HEK293 (cell line): Measurements from ENCODE around the gene CCDC28B.

ENCODE experiments used
- GLIS1 ChIP-seq: fragments of 450-650 bp; formaldehyde crosslinking; IDR thresholded peaks from 2 replicates; pipeline ENCODE4 v1.5.1; 2016; ENCODE audit warnings: missing biosample characterization, missing genetic modification characterization
- KLF16 ChIP-seq: fragments of 450-650 bp; formaldehyde crosslinking; IDR thresholded peaks from 2 replicates; pipeline ENCODE4 v1.5.1; 2017; ENCODE audit warnings: missing biosample characterization, missing genetic modification characterization
- MYNN ChIP-seq: fragments of 450-650 bp; formaldehyde crosslinking; IDR thresholded peaks from 2 replicates; pipeline ENCODE4 v1.5.1; 2016; ENCODE audit warnings: missing biosample characterization, missing genetic modification characterization, borderline replicate concordance
- REPIN1 ChIP-seq: fragments of 450-650 bp; formaldehyde crosslinking; IDR thresholded peaks from 2 replicates; pipeline ENCODE4 v1.5.1; 2017; ENCODE audit warnings: missing biosample characterization, missing genetic modification characterization, low read depth
- SALL2 ChIP-seq: fragments of 450-650 bp; formaldehyde crosslinking; IDR thresholded peaks from 2 replicates; pipeline ENCODE4 v1.5.0; 2017; ENCODE audit warnings: missing biosample characterization, mild to moderate bottlenecking, missing genetic modification characterization, borderline replicate concordance
- SP7 ChIP-seq: fragments of 450-650 bp; formaldehyde crosslinking; IDR thresholded peaks from 2 replicates; pipeline ENCODE4 v1.5.1; 2016; ENCODE audit warnings: missing biosample characterization, missing genetic modification characterization
- TRIM28 ChIP-seq: IDR thresholded peaks from 2 replicates; pipeline ENCODE4 v1.6.1; 2011; ENCODE audit warnings: low read length, control low read depth, borderline replicate concordance
- WT1 ChIP-seq: fragments of 450-650 bp; formaldehyde crosslinking; IDR thresholded peaks from 2 replicates; pipeline ENCODE4 v1.5.1; 2016; ENCODE audit warnings: missing biosample characterization, missing genetic modification characterization
- ZBTB48 ChIP-seq: fragments of 450-650 bp; formaldehyde crosslinking; IDR thresholded peaks from 2 replicates; pipeline ENCODE4 v1.5.1; 2016; ENCODE audit warnings: missing biosample characterization, missing genetic modification characterization
- ZFP69B ChIP-seq: fragments of 450-650 bp; formaldehyde crosslinking; IDR thresholded peaks from 2 replicates; pipeline ENCODE4 v1.5.1; 2016; ENCODE audit warnings: missing biosample characterization, missing genetic modification characterization
- ZIC2 ChIP-seq: fragments of 450-650 bp; formaldehyde crosslinking; IDR thresholded peaks from 2 replicates; pipeline ENCODE4 v1.5.1; 2016; ENCODE audit warnings: missing biosample characterization, missing genetic modification characterization
- ZNF112 ChIP-seq: fragments of 450-650 bp; formaldehyde crosslinking; IDR thresholded peaks from 2 replicates; pipeline ENCODE4 v1.5.0; 2017; ENCODE audit warnings: missing biosample characterization, missing genetic modification characterization
- ZNF140 ChIP-seq: fragments of 450-650 bp; formaldehyde crosslinking; IDR thresholded peaks from 2 replicates; pipeline ENCODE4 v1.5.1; 2016; ENCODE audit warnings: missing biosample characterization, missing genetic modification characterization
- ZNF174 ChIP-seq: fragments of 450-650 bp; formaldehyde crosslinking; IDR thresholded peaks from 2 replicates; pipeline ENCODE4 v1.5.0; 2017; ENCODE audit warnings: missing biosample characterization, mild to moderate bottlenecking, missing genetic modification characterization
- ZNF202 ChIP-seq: fragments of 450-650 bp; formaldehyde crosslinking; IDR thresholded peaks from 2 replicates; pipeline ENCODE4 v1.5.1; 2016; ENCODE audit warnings: missing biosample characterization, missing genetic modification characterization, borderline replicate concordance
- ZNF214 ChIP-seq: fragments of 450-650 bp; formaldehyde crosslinking; IDR thresholded peaks from 2 replicates; pipeline ENCODE4 v1.5.1; 2017; ENCODE audit warnings: missing biosample characterization, mild to moderate bottlenecking, missing genetic modification characterization, borderline replicate concordance
- ZNF239 ChIP-seq: fragments of 450-650 bp; formaldehyde crosslinking; IDR thresholded peaks from 2 replicates; pipeline ENCODE4 v1.5.1; 2016; ENCODE audit warnings: missing biosample characterization, missing genetic modification characterization
- ZNF266 ChIP-seq: fragments of 450-650 bp; formaldehyde crosslinking; IDR thresholded peaks from 2 replicates; pipeline ENCODE4 v1.5.1; 2016; ENCODE audit warnings: missing biosample characterization, missing genetic modification characterization, low read depth
- ZNF311 ChIP-seq: fragments of 450-650 bp; formaldehyde crosslinking; IDR thresholded peaks from 2 replicates; pipeline ENCODE4 v1.5.1; 2017; ENCODE audit warnings: missing biosample characterization, missing genetic modification characterization, borderline replicate concordance
- ZNF488 ChIP-seq: fragments of 450-650 bp; formaldehyde crosslinking; IDR thresholded peaks from 2 replicates; pipeline ENCODE4 v1.5.1; 2016; ENCODE audit warnings: missing biosample characterization, missing genetic modification characterization
- ZNF510 ChIP-seq: fragments of 450-650 bp; formaldehyde crosslinking; IDR thresholded peaks from 2 replicates; pipeline ENCODE4 v1.5.1; 2018; ENCODE audit warnings: mild to moderate bottlenecking, missing genetic modification characterization, missing biosample characterization; ENCODE audit not compliant: insufficient replicate concordance
- ZNF529 ChIP-seq: fragments of 450-650 bp; formaldehyde crosslinking; IDR thresholded peaks from 2 replicates; pipeline ENCODE4 v1.5.1; 2017; ENCODE audit warnings: missing genetic modification characterization, missing biosample characterization; ENCODE audit not compliant: insufficient replicate concordance
- ZNF624 ChIP-seq: fragments of 450-650 bp; formaldehyde crosslinking; IDR thresholded peaks from 2 replicates; pipeline ENCODE4 v1.5.1; 2017; ENCODE audit warnings: missing biosample characterization, missing genetic modification characterization
- ZNF776 ChIP-seq: fragments of 450-650 bp; formaldehyde crosslinking; IDR thresholded peaks from 2 replicates; pipeline ENCODE4 v1.5.0; 2017; ENCODE audit warnings: missing biosample characterization, missing genetic modification characterization, borderline replicate concordance
- ZNF785 ChIP-seq: fragments of 450-650 bp; formaldehyde crosslinking; IDR thresholded peaks from 2 replicates; pipeline ENCODE4 v1.5.1; 2016; ENCODE audit warnings: missing biosample characterization, missing genetic modification characterization
- ZNF792 ChIP-seq: fragments of 450-650 bp; formaldehyde crosslinking; IDR thresholded peaks from 2 replicates; pipeline ENCODE4 v1.5.1; 2016; ENCODE audit warnings: missing biosample characterization, missing genetic modification characterization
- ZSCAN30 ChIP-seq: fragments of 450-650 bp; IDR thresholded peaks from 2 replicates; pipeline ENCODE4 v1.5.1; 2018; ENCODE audit warnings: missing biosample characterization, mild to moderate bottlenecking, missing genetic modification characterization, moderate library complexity
- TF ChIP-seq, protein P1 (sequence below): fragments of 450-650 bp; formaldehyde crosslinking; IDR thresholded peaks from 2 replicates; pipeline ENCODE4 v1.5.1; 2016; ENCODE audit warnings: missing biosample characterization, missing genetic modification characterization
- TF ChIP-seq, protein P2 (sequence below): fragments of 450-650 bp; formaldehyde crosslinking; IDR thresholded peaks from 2 replicates; pipeline ENCODE4 v1.5.1; 2016; ENCODE audit warnings: missing biosample characterization, missing genetic modification characterization
- TF ChIP-seq, protein P3 (sequence below): fragments of 450-650 bp; formaldehyde crosslinking; IDR thresholded peaks from 2 replicates; pipeline ENCODE4 v1.5.1; 2016; ENCODE audit warnings: missing biosample characterization, missing genetic modification characterization

Gene CCDC28B

DNA sequence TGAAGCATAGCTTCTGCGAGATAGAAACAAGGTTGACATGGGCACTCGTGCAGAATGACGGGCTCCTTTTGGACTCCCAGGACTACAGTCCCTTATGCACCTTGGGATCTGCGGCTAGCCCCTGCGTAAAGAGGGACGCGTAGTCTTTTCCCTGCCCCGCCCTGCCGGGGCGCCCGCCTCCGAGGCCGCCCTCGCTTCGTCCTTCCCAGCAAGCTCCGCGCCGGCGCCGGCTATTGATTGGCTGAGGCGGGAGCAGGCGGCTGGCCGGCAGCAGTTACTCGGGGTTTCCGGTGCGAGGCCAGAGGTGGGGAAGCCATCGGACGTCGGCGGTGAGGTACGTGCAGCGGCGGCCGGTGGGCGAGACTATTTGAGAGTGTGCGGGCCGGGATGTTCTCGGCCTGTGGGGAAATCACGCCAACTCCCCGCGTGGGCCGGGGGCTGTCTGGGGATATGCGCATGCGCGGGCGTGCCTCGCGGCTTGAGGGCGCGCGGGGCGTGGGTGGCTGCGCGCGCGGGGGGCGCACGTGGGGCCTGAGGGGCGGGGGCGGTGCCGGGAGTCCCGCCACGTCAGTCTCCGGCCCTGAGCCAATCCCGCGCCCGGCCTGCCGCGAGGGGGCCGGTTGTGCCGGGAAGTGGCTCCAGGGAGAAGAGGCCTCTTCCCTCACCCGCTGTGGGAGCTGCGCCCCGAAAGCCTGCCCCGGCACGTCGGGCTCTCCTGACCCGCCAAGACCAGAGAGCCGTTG is 20.8 kb upstream of the CCDC28B start, which contains the start of gene TXLNA (continued):
- TF ChIP-seq ZSCAN30 (peak; percentile 59; the same call in 1 of the 2 replicates), ZNF202 (tag by site-specific recombination) (no peak), ZFP69B (tag by site-specific recombination) (no peak), ZBTB48 (tag by site-specific recombination) (peak; percentile 92), ZNF792 (tag by site-specific recombination) (no peak), REPIN1 (tag by site-specific recombination) (no peak), ZNF510 (tag by site-specific recombination) (no peak), ZNF785 (tag by site-specific recombination) (peak; percentile 99), ZIC2 (tag by site-specific recombination) (peak; percentile 23; the same call in 1 of the 2 replicates), TRIM28 (no peak), ZNF488 (tag by site-specific recombination) (no peak), WT1 (tag by site-specific recombination) (no peak), GLIS1 (tag by site-specific recombination) (peak; percentile 59), ZNF239 (no peak), ZNF214 (tag by site-specific recombination) (no peak), ZNF311 (tag by site-specific recombination) (no peak), ZNF776 (tag by site-specific recombination) (no peak), ZNF112 (tag by site-specific recombination) (no peak), ZNF529 (tag by site-specific recombination) (no peak), ZNF266 (tag by site-specific recombination) (no peak), ZNF140 (tag by site-specific recombination) (no peak), ZNF624 (tag by site-specific recombination) (no peak), KLF16 (tag by site-specific recombination) (peak; percentile 92), ZNF174 (tag by site-specific recombination) (no peak), SALL2 (no peak), SP7 (tag by site-specific recombination) (peak; percentile 63; the same call in 1 of the 2 replicates), MYNN (no peak)
- TF ChIP-seq, protein P1, sequence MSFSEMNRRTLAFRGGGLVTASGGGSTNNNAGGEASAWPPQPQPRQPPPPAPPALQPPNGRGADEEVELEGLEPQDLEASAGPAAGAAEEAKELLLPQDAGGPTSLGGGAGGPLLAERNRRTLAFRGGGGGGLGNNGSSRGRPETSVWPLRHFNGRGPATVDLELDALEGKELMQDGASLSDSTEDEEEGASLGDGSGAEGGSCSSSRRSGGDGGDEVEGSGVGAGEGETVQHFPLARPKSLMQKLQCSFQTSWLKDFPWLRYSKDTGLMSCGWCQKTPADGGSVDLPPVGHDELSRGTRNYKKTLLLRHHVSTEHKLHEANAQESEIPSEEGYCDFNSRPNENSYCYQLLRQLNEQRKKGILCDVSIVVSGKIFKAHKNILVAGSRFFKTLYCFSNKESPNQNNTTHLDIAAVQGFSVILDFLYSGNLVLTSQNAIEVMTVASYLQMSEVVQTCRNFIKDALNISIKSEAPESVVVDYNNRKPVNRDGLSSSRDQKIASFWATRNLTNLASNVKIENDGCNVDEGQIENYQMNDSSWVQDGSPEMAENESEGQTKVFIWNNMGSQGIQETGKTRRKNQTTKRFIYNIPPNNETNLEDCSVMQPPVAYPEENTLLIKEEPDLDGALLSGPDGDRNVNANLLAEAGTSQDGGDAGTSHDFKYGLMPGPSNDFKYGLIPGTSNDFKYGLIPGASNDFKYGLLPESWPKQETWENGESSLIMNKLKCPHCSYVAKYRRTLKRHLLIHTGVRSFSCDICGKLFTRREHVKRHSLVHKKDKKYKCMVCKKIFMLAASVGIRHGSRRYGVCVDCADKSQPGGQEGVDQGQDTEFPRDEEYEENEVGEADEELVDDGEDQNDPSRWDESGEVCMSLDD (tag by site-specific recombination): peak; percentile 64; the same call in 1 of the 2 replicates
- TF ChIP-seq, protein P2, sequence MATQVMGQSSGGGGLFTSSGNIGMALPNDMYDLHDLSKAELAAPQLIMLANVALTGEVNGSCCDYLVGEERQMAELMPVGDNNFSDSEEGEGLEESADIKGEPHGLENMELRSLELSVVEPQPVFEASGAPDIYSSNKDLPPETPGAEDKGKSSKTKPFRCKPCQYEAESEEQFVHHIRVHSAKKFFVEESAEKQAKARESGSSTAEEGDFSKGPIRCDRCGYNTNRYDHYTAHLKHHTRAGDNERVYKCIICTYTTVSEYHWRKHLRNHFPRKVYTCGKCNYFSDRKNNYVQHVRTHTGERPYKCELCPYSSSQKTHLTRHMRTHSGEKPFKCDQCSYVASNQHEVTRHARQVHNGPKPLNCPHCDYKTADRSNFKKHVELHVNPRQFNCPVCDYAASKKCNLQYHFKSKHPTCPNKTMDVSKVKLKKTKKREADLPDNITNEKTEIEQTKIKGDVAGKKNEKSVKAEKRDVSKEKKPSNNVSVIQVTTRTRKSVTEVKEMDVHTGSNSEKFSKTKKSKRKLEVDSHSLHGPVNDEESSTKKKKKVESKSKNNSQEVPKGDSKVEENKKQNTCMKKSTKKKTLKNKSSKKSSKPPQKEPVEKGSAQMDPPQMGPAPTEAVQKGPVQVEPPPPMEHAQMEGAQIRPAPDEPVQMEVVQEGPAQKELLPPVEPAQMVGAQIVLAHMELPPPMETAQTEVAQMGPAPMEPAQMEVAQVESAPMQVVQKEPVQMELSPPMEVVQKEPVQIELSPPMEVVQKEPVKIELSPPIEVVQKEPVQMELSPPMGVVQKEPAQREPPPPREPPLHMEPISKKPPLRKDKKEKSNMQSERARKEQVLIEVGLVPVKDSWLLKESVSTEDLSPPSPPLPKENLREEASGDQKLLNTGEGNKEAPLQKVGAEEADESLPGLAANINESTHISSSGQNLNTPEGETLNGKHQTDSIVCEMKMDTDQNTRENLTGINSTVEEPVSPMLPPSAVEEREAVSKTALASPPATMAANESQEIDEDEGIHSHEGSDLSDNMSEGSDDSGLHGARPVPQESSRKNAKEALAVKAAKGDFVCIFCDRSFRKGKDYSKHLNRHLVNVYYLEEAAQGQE (tag by site-specific recombination): no peak
- TF ChIP-seq, protein P3, sequence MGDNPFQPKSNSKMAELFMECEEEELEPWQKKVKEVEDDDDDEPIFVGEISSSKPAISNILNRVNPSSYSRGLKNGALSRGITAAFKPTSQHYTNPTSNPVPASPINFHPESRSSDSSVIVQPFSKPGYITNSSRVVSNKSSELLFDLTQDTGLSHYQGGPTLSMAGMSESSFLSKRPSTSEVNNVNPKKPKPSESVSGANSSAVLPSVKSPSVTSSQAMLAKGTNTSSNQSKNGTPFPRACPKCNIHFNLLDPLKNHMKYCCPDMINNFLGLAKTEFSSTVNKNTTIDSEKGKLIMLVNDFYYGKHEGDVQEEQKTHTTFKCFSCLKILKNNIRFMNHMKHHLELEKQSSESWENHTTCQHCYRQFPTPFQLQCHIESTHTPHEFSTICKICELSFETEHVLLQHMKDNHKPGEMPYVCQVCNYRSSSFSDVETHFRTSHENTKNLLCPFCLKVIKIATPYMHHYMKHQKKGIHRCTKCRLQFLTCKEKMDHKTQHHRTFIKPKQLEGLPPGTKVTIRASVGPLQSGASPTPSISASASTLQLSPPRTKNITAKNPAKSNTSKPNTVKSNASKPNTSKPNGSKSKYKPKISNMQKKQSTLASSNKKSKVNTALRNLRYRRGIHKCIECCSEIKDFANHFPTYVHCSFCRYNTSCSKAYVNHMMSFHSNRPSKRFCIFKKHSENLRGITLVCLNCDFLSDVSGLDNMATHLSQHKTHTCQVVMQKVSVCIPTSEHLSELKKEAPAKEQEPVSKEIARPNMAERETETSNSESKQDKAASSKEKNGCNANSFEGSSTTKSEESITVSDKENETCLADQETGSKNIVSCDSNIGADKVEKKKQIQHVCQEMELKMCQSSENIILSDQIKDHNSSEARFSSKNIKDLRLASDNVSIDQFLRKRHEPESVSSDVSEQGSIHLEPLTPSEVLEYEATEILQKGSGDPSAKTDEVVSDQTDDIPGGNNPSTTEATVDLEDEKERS (tag by site-specific recombination): no peak
